Measurements from ENCODE around the gene ADAMTS14. TPM values are rescaled to one million over a fixed set of nuclear protein-coding genes. Genes with fewer than 3 reads are reported as not detected.
A peak's percentile ranks its signal among the peaks of the same experiment; 100 is the strongest.

Gene ADAMTS14
- total RNA-seq, 1 experiment from 2014 or later: 2.1 TPM

DNA sequence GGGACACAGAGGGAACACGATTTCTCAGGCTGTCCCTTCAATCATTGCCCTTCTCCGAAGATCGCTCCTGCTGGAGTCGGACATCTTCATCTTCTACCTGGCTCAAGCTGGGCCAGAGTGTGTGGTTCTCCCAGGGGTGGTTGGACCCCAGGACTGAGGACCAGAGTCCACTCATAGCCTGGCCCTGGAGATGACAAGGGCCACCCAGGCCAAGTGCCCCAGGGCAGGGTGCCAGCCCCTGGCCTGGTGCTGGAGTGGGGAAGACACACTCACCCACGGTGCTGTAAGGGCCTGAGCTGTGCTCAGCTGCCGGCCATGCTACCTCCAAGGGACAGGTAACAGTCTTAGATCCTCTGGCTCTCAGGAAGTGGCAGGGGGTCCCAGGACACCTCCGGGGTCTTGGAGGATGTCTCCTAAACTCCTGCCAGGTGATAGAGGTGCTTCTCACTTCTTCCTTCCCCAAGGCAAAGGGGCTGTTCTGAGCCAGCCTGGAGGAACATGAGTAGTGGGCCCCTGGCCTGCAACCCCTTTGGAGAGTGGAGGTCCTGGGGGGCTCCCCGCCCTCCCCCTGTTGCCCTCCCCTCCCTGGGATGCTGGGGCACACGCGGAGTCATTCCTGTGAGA, 89.5 kb downstream of the ADAMTS14 start:
- TF ChIP-seq CREB1 (CRISPR knock-in tag; IDR thresholded peaks at IDR 0.05) (no peak), JUN (CRISPR knock-in tag; IDR thresholded peaks at IDR 0.05) (no peak)
- POLR2A ChIA-PET: interaction anchor here (0.5 kb wide), 1 partner anchor 53 kb away, joined by 3 read pairs; no protein-coding TSS in a partner anchor
- Mint-ChIP-seq H3K27ac (no peak overlapping the region; the same call in 1 of the 2 replicates), H3K4me1 (peaks cover 25% of the 10 kb centered on the region), H3K4me3 (no peak overlapping the region), H3K36me3 (peaks cover 20% of the 10 kb centered on the region), H3K27me3 (ENCODE audit: low read depth) (peaks cover 5% of the 10 kb centered on the region; the same call in 1 of the 2 replicates), H3K9me3 (peaks cover 22% of the 10 kb centered on the region)
- ATAC-seq (no peak), DNase-seq (ENCODE audit: low spot score) (no peak)
- CTCF ChIA-PET: interaction anchor here (0.9 to 1.7 kb wide), 10 partner anchors 23 to 306 kb away, joined by 3 to 6 read pairs (median 4); partner anchors contain the start of gene SGPL1

DNA sequence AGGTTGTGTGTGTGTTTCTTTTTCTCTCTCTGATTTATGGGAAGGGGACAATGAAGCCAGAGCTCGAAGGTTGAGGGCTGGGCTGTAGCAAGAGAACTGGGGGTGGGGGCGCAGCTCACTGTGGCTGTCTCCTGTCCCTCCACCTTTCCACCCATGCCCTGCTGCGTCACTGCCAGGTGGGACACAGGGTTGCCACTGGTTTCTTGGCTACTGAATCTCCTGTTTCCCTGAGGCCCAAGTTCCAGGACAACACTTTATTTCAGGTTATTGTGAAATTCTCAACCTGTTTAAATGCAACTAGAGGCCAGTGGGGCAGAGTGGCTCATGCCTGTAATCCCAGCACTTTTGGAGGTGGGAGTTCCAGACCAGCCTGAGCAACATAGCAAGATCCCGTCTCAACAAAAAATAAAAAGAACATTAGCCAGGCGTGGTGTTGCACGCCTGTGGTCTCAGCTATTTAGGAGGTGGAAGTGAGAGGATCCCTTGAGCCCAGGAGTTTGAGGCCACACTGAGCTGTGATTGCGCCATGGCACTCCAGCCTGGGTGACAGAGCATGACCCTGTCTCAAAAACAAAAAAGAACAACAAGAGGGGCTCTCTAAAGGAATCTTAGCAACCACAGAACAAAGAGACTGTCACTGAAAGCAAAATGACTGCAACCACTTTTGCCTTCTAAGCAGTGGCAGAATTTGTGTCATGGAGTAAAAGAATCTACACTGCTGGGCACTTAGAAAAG, 90.3 kb downstream of the ADAMTS14 start:
- no peak for DNase-seq (ENCODE audit: low spot score)
- Mint-ChIP-seq H3K4me1 (peaks cover 25% of the 10 kb centered on the region), H3K9me3 (peaks cover 24% of the 10 kb centered on the region), H3K27me3 (ENCODE audit: low read depth) (peaks cover 6% of the 10 kb centered on the region), H3K27ac (0 out of 2 replicates have a peak overlapping the region, but pooled peaks have one; percentile 41), H3K4me3 (no peak overlapping the region), H3K36me3 (peaks cover 22% of the 10 kb centered on the region)
- POLR2A ChIA-PET: no interaction called here
- TF ChIP-seq, protein P1, sequence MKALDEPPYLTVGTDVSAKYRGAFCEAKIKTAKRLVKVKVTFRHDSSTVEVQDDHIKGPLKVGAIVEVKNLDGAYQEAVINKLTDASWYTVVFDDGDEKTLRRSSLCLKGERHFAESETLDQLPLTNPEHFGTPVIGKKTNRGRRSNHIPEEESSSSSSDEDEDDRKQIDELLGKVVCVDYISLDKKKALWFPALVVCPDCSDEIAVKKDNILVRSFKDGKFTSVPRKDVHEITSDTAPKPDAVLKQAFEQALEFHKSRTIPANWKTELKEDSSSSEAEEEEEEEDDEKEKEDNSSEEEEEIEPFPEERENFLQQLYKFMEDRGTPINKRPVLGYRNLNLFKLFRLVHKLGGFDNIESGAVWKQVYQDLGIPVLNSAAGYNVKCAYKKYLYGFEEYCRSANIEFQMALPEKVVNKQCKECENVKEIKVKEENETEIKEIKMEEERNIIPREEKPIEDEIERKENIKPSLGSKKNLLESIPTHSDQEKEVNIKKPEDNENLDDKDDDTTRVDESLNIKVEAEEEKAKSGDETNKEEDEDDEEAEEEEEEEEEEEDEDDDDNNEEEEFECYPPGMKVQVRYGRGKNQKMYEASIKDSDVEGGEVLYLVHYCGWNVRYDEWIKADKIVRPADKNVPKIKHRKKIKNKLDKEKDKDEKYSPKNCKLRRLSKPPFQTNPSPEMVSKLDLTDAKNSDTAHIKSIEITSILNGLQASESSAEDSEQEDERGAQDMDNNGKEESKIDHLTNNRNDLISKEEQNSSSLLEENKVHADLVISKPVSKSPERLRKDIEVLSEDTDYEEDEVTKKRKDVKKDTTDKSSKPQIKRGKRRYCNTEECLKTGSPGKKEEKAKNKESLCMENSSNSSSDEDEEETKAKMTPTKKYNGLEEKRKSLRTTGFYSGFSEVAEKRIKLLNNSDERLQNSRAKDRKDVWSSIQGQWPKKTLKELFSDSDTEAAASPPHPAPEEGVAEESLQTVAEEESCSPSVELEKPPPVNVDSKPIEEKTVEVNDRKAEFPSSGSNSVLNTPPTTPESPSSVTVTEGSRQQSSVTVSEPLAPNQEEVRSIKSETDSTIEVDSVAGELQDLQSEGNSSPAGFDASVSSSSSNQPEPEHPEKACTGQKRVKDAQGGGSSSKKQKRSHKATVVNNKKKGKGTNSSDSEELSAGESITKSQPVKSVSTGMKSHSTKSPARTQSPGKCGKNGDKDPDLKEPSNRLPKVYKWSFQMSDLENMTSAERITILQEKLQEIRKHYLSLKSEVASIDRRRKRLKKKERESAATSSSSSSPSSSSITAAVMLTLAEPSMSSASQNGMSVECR (CRISPR knock-in tag; IDR thresholded peaks at IDR 0.05; ENCODE audit: borderline replicate concordance): no peak
- TF ChIP-seq TCF7 (CRISPR knock-in tag; IDR thresholded peaks at IDR 0.05; ENCODE audit: low read depth): no peak
- no peak for TF ChIP-seq HMGA2 (CRISPR knock-in tag; IDR thresholded peaks at IDR 0.05)
- TF ChIP-seq, protein P2, sequence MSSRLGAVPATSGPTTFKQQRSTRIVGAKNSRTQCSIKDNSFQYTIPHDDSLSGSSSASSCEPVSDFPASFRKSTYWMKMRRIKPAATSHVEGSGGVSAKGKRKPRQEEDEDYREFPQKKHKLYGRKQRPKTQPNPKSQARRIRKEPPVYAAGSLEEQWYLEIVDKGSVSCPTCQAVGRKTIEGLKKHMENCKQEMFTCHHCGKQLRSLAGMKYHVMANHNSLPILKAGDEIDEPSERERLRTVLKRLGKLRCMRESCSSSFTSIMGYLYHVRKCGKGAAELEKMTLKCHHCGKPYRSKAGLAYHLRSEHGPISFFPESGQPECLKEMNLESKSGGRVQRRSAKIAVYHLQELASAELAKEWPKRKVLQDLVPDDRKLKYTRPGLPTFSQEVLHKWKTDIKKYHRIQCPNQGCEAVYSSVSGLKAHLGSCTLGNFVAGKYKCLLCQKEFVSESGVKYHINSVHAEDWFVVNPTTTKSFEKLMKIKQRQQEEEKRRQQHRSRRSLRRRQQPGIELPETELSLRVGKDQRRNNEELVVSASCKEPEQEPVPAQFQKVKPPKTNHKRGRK (CRISPR knock-in tag; IDR thresholded peaks at IDR 0.05; ENCODE audit: borderline replicate concordance): no peak
- TF ChIP-seq, protein P3, sequence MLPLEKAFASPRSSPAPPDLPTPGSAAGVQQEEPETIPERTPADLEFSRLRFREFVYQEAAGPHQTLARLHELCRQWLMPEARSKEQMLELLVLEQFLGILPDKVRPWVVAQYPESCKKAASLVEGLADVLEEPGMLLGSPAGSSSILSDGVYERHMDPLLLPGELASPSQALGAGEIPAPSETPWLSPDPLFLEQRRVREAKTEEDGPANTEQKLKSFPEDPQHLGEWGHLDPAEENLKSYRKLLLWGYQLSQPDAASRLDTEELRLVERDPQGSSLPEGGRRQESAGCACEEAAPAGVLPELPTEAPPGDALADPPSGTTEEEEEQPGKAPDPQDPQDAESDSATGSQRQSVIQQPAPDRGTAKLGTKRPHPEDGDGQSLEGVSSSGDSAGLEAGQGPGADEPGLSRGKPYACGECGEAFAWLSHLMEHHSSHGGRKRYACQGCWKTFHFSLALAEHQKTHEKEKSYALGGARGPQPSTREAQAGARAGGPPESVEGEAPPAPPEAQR (CRISPR knock-in tag; IDR thresholded peaks at IDR 0.05): no peak
- TF ChIP-seq, protein P4, sequence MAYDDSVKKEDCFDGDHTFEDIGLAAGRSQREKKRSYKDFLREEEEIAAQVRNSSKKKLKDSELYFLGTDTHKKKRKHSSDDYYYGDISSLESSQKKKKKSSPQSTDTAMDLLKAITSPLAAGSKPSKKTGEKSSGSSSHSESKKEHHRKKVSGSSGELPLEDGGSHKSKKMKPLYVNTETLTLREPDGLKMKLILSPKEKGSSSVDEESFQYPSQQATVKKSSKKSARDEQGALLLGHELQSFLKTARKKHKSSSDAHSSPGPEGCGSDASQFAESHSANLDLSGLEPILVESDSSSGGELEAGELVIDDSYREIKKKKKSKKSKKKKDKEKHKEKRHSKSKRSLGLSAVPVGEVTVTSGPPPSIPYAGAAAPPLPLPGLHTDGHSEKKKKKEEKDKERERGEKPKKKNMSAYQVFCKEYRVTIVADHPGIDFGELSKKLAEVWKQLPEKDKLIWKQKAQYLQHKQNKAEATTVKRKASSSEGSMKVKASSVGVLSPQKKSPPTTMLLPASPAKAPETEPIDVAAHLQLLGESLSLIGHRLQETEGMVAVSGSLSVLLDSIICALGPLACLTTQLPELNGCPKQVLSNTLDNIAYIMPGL (CRISPR knock-in tag; IDR thresholded peaks at IDR 0.05): no peak
- TF ChIP-seq NR3C1 (CRISPR knock-in tag; conservative IDR thresholded peaks at IDR 0.05; ENCODE audit: low read depth): no peak
- no peak for TF ChIP-seq CREM (CRISPR knock-in tag; IDR thresholded peaks at IDR 0.05)
- TF ChIP-seq GTF2I (CRISPR knock-in tag; conservative IDR thresholded peaks at IDR 0.05): no peak
- no peak for TF ChIP-seq TP53 (CRISPR knock-in tag; IDR thresholded peaks at IDR 0.05)
- no peak for TF ChIP-seq JUN (CRISPR knock-in tag; IDR thresholded peaks at IDR 0.05)
- TF ChIP-seq, protein P5, sequence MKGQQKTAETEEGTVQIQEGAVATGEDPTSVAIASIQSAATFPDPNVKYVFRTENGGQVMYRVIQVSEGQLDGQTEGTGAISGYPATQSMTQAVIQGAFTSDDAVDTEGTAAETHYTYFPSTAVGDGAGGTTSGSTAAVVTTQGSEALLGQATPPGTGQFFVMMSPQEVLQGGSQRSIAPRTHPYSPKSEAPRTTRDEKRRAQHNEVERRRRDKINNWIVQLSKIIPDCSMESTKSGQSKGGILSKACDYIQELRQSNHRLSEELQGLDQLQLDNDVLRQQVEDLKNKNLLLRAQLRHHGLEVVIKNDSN (CRISPR knock-in tag; IDR thresholded peaks at IDR 0.05): no peak
- no peak for TF ChIP-seq ZNF423 (CRISPR knock-in tag; IDR thresholded peaks at IDR 0.05)
- TF ChIP-seq PRRX2 (CRISPR knock-in tag; IDR thresholded peaks at IDR 0.05): no peak
- TF ChIP-seq, protein P6, sequence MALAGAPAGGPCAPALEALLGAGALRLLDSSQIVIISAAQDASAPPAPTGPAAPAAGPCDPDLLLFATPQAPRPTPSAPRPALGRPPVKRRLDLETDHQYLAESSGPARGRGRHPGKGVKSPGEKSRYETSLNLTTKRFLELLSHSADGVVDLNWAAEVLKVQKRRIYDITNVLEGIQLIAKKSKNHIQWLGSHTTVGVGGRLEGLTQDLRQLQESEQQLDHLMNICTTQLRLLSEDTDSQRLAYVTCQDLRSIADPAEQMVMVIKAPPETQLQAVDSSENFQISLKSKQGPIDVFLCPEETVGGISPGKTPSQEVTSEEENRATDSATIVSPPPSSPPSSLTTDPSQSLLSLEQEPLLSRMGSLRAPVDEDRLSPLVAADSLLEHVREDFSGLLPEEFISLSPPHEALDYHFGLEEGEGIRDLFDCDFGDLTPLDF (CRISPR knock-in tag; IDR thresholded peaks at IDR 0.05): no peak
- TF ChIP-seq ESRRA (CRISPR knock-in tag; IDR thresholded peaks at IDR 0.05; ENCODE audit: borderline replicate concordance): no peak
- TF ChIP-seq, protein P7, sequence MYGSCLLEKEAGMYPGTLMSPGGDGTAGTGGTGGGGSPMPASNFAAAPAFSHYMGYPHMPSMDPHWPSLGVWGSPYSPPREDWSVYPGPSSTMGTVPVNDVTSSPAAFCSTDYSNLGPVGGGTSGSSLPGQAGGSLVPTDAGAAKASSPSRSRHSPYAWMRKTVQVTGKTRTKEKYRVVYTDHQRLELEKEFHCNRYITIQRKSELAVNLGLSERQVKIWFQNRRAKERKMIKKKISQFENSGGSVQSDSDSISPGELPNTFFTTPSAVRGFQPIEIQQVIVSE (CRISPR knock-in tag; IDR thresholded peaks at IDR 0.05; ENCODE audit: borderline replicate concordance): no peak
- TF ChIP-seq, protein P8, sequence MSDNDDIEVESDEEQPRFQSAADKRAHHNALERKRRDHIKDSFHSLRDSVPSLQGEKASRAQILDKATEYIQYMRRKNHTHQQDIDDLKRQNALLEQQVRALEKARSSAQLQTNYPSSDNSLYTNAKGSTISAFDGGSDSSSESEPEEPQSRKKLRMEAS (CRISPR knock-in tag; IDR thresholded peaks at IDR 0.05): no peak
- no peak for TF ChIP-seq ZNF232 (CRISPR knock-in tag; IDR thresholded peaks at IDR 0.05)
- no peak for ATAC-seq
- CTCF ChIA-PET: no interaction called here

Data from WTC11 (cell line).